K562 (cell line): ENCODE data around the gene TUT7.

Experiments
- CTCF ChIP-seq, 3 experiments: IDR thresholded peaks in 2 of 3; conservative IDR thresholded peaks in 1 of 3; 2 replicates each; pipeline ENCODE4 v1.5.1; 2011 to 2012; ENCODE audit warnings: low read length in 3 of 3, mild to moderate bottlenecking in 3 of 3, control low read depth in 2 of 3, improper control_type of control experiment in 1 of 3, inconsistent platforms in 1 of 3, low read depth in 1 of 3, mixed read lengths in 1 of 3, moderate library complexity in 1 of 3; ENCODE audit not compliant: insufficient read depth in 2 of 3
- ETV6 ChIP-seq, 3 experiments: fragments of 150-350 bp in 1 of 3; sonication (generic) in 1 of 3; formaldehyde crosslinking in 1 of 3; IDR thresholded peaks; 2 replicates each; pipeline versions ENCODE4 v1.6.1 to v1.8.0; 2014 to 2022; ENCODE audit warnings: borderline replicate concordance in 2 of 3, low read depth in 2 of 3, antibody characterized with exemption in 1 of 3, low read length in 1 of 3, mild to moderate bottlenecking in 1 of 3, missing genetic modification reagents in 1 of 3
- FOXA1 ChIP-seq: fragments of 450-650 bp; IDR thresholded peaks from 2 replicates; pipeline ENCODE4 v1.6.1; 2016; ENCODE audit warnings: mild to moderate bottlenecking, borderline replicate concordance
- HNRNPLL ChIP-seq: fragments of 200-400 bp; formaldehyde crosslinking; IDR thresholded peaks from 2 replicates; pipeline ENCODE4 v1.6.1; 2017; ENCODE audit warnings: low read length, low read depth, mild to moderate bottlenecking; ENCODE audit not compliant: poor library complexity, severe bottlenecking
- NR3C1 ChIP-seq: sonication (generic); formaldehyde crosslinking; IDR thresholded peaks from 2 replicates; pipeline ENCODE4 v1.8.1; 2022; ENCODE audit warnings: missing genetic modification reagents
- POLR2H ChIP-seq: IDR thresholded peaks from 2 replicates; pipeline ENCODE4 v1.6.1; 2016; ENCODE audit warnings: missing genetic modification characterization, low read depth, mild to moderate bottlenecking, control low read depth, missing compliant biosample characterization, moderate library complexity
- SETDB1 ChIP-seq: IDR thresholded peaks from one replicate; pipeline ENCODE4 v1.6.1; 2012; ENCODE audit warnings: low read length, control low read depth, inconsistent platforms
- TAF1 ChIP-seq: IDR thresholded peaks from 2 replicates; pipeline ENCODE4 v1.6.1; 2011; ENCODE audit warnings: mild to moderate bottlenecking, low read length, moderate library complexity; ENCODE audit not compliant: insufficient read depth, control insufficient read depth, severe bottlenecking; ENCODE audit errors: extremely low read depth
- ZNF780A ChIP-seq: fragments of 250-450 bp; sonication (Bioruptor Pico); IDR thresholded peaks from 2 replicates; pipeline ENCODE4 v1.5.0; 2021; ENCODE audit warnings: mild to moderate bottlenecking

GRCh38 chr9:86263876-86264275, 90.3 kb downstream of the TUT7 start:
- TF ChIP-seq HNRNPLL (no peak), NR3C1 (CRISPR knock-in tag) (no peak), TAF1 (no peak), ZNF780A (CRISPR knock-in tag) (no peak), FOXA1 (no peak), SETDB1 (no peak), ETV6 (IDR thresholded peaks at IDR 0.05; ENCODE audit: borderline replicate concordance in 1 of 2, low read depth in 2 of 2, low read length in 1 of 2) (no peak), ETV6 (CRISPR knock-in tag; IDR thresholded peaks at IDR 0.05; ENCODE audit: borderline replicate concordance) (no peak), POLR2H (tag) (no peak), CTCF (IDR thresholded peaks at IDR 0.05 in 2 of 3, conservative IDR thresholded peaks at IDR 0.05 in 1 of 3; ENCODE audit: insufficient read depth in 2 of 3, low read depth in 1 of 3, low read length in 3 of 3) (no peak)
